Measurements from ENCODE around the gene CDH8.
"Not testable (repeated sequence)": the region's sequence is repeated elsewhere in the genome, so short reads cannot be mapped to it uniquely, and the experiment has no call there.

CDH8 gene

GRCh38 chr16:61842666-61843065 is 193.6 kb downstream of the CDH8 start:
- DNase-seq: no peak

GRCh38 chr16:61836804-61837393 is 199.3 kb downstream of the CDH8 start:
- peak; percentile 30 for DNase-seq

GRCh38 chr16:61834082-61834481 is 202.2 kb downstream of the CDH8 start:
- DNase-seq: no peak

GRCh38 chr16:61831351-61831917 is 204.8 kb downstream of the CDH8 start:
- no peak for DNase-seq

- peak; percentile 8 for DNase-seq
These were observed 206.6 kb downstream of the CDH8 start for GRCh38 chr16:61829631-61830030.

- no peak for DNase-seq
These were observed 212.9 kb downstream of the CDH8 start for GRCh38 chr16:61823326-61823725.

- no peak for DNase-seq
These were observed 215.4 kb downstream of the CDH8 start for GRCh38 chr16:61820820-61821219.

GRCh38 chr16:61820398-61820797 is 215.8 kb downstream of the CDH8 start:
- DNase-seq: peak; percentile 48

GRCh38 chr16:61818850-61819249 is 217.4 kb downstream of the CDH8 start:
- DNase-seq: no peak

- no peak for DNase-seq
These were observed 218.5 kb downstream of the CDH8 start for GRCh38 chr16:61817583-61818278.

- DNase-seq: peak; percentile 26
These were observed 221.4 kb downstream of the CDH8 start for GRCh38 chr16:61814726-61815347.

- DNase-seq: no peak
These were observed 222.9 kb downstream of the CDH8 start for GRCh38 chr16:61813339-61813738.

GRCh38 chr16:61812251-61812650 is 224.0 kb downstream of the CDH8 start:
- DNase-seq: no peak

- no peak for DNase-seq
These were observed 228.7 kb downstream of the CDH8 start for GRCh38 chr16:61807551-61807950.

GRCh38 chr16:61801217-61801616 is 235.0 kb downstream of the CDH8 start:
- DNase-seq: not testable (repeated sequence)

- DNase-seq: peak; percentile 78
These were observed 237.5 kb downstream of the CDH8 start for GRCh38 chr16:61798741-61799140.

GRCh38 chr16:61797961-61798507 is 238.2 kb downstream of the CDH8 start:
- peak; percentile 24 for DNase-seq

- peak; percentile 13 for DNase-seq
These were observed 238.9 kb downstream of the CDH8 start for GRCh38 chr16:61797296-61797795.

GRCh38 chr16:61792194-61792909 is 243.9 kb downstream of the CDH8 start:
- DNase-seq: peak; percentile 94

GRCh38 chr16:61791464-61791863 is 244.8 kb downstream of the CDH8 start:
- DNase-seq: peak; percentile 68

- not testable (repeated sequence) for DNase-seq
These were observed 254.4 kb downstream of the CDH8 start for GRCh38 chr16:61781855-61782254.

GRCh38 chr16:61780161-61780560 is 256.1 kb downstream of the CDH8 start:
- no peak for DNase-seq

- no peak for DNase-seq
These were observed 265.9 kb downstream of the CDH8 start for GRCh38 chr16:61770301-61770700.
